Measurements from ENCODE around the gene PTX3. TPM values are rescaled to one million over a fixed set of nuclear protein-coding genes. Genes with fewer than 3 reads are reported as not detected.

PTX3 gene
- 464 and 549 TPM in 2 replicates for total RNA-seq
- polyA plus RNA-seq = 405 and 555 TPM in 2 replicates
- polyA plus RNA-seq (2012) = 389 and 532 TPM in 2 replicates
- polyA minus RNA-seq (ENCODE audit: low replicate concordance) = 126 and 130 TPM in 2 replicates

DNA sequence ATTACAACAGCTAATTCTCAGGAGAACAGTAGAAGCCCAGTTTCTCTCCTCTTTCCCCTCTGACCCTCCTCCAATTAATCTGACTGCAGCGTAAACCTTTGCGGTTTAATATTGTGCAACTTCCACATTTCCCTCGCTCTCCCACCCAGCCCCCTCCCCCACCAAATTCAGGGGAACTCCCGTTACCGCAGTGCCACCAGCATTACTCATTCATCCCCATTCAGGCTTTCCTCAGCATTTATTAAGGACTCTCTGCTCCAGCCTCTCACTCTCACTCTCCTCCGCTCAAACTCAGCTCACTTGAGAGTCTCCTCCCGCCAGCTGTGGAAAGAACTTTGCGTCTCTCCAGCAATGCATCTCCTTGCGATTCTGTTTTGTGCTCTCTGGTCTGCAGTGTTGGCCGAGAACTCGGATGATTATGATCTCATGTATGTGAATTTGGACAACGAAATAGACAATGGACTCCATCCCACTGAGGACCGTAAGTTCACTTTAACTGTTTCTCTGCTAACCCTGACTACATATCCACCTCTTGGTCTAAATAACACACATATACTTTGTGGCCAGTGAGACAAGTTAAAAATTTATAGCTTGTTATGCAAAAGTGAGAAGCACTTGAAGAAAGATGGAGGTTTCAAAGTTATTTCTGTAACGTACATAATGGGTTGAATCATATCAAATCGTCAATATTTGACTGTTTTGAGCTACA is at the start of gene PTX3:
Gene PTX3 (plus strand): TSS at position 268 of the 709 bp plus-strand sequence. CDS start 84 bp downstream, at position 352.
- H3K9me3 ChIP-seq (ENCODE audit: control insufficient read depth, insufficient read depth, low read depth, low read length) = no peaks in the 10 kb centered on the region
- H3K4me2 ChIP-seq (ENCODE audit: extremely low read depth, insufficient read depth, low read length) = peak within 1 kb of the TSS; percentile 75
- H2AFZ ChIP-seq (ENCODE audit: low read length) = no peak within 1 kb of the TSS
- peaks cover 51% of the 10 kb centered on the region for H3K79me2 ChIP-seq (ENCODE audit: control insufficient read depth, insufficient read depth, low read length)
- peak within 1 kb of the TSS; percentile 58 for H3K27ac ChIP-seq (ENCODE audit: insufficient read depth, low read length)
- no peaks in the 10 kb centered on the region for H3K27me3 ChIP-seq (ENCODE audit: control insufficient read depth, insufficient read depth, low read length)
- H3K36me3 ChIP-seq (ENCODE audit: control insufficient read depth, insufficient read depth, low read length) = peaks cover 5% of the 10 kb centered on the region
- peaks cover 2% of the 10 kb centered on the region for H3K4me1 ChIP-seq (ENCODE audit: control insufficient read depth, extremely low read depth, insufficient read depth, low read length)
- peak; percentile 92 to 99 for DNase-seq (ENCODE audit: low read depth in 2 of 2)
- peak within 1 kb of the TSS; percentile 75 to 99 (median 96) for H3K4me3 ChIP-seq (replicated peaks in 1 of 4; ENCODE audit: control extremely low read depth in 1 of 4, insufficient read depth in 1 of 4, low read depth in 3 of 4, low read length in 4 of 4)
- TF ChIP-seq, protein P1, sequence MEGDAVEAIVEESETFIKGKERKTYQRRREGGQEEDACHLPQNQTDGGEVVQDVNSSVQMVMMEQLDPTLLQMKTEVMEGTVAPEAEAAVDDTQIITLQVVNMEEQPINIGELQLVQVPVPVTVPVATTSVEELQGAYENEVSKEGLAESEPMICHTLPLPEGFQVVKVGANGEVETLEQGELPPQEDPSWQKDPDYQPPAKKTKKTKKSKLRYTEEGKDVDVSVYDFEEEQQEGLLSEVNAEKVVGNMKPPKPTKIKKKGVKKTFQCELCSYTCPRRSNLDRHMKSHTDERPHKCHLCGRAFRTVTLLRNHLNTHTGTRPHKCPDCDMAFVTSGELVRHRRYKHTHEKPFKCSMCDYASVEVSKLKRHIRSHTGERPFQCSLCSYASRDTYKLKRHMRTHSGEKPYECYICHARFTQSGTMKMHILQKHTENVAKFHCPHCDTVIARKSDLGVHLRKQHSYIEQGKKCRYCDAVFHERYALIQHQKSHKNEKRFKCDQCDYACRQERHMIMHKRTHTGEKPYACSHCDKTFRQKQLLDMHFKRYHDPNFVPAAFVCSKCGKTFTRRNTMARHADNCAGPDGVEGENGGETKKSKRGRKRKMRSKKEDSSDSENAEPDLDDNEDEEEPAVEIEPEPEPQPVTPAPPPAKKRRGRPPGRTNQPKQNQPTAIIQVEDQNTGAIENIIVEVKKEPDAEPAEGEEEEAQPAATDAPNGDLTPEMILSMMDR (conservative IDR thresholded peaks at IDR 0.05 in 1 of 2, IDR thresholded peaks at IDR 0.05 in 1 of 2; ENCODE audit: low read depth in 1 of 2, low read length in 2 of 2) = no peak
- no peak for TF ChIP-seq EZH2 (IDR thresholded peaks at IDR 0.05; ENCODE audit: low read length, missing control alignments)
- H3K9ac ChIP-seq (ENCODE audit: insufficient read depth, low read length) = peak within 1 kb of the TSS; percentile 67
- no peaks in the 10 kb centered on the region for H4K20me1 ChIP-seq (ENCODE audit: control insufficient read depth, extremely low read depth, insufficient read depth, low read length)

DNA sequence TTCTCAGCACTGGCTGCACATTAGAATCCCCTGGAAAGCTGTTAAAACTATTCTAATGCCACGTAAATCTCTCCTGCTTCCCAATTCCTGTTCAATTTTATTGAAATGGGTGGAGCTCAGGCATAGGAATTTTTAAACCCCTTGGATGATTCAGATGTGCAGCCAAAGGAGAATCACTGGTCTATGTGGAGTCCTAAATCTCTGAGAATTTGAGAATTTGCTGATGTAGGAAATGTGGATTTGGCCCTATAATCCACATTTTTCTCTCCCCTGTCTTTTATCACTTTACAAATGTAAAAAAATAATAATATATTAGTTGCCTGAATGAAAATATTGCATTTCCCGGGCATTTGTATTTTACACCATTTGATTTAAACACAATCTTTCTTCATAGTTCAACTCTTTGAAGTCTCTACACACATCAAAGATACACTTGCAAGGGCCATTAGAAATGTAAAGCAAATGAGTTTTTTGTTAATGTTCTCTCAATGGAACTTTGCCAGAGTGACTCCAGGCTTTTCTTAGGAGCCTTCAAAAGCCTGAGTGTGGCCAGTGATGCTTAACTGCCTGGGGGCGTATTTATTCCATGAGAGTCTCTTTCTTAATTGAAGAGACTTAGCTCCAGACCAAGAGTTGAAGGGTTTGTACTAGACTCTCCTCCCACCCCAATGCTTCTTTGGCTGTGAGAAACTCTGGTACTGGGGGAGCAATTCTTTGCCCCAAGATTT is 48.8 kb upstream of the PTX3 start:
- Histone ChIP-seq H3K9ac (ENCODE audit: insufficient read depth, low read length) (no peak overlapping the region), H3K27ac (ENCODE audit: insufficient read depth, low read length) (no peak overlapping the region), H3K9me3 (ENCODE audit: control insufficient read depth, insufficient read depth, low read depth, low read length) (no peaks in the 10 kb centered on the region), H3K79me2 (ENCODE audit: control insufficient read depth, insufficient read depth, low read length) (no peaks in the 10 kb centered on the region), H3K36me3 (ENCODE audit: control insufficient read depth, insufficient read depth, low read length) (no peaks in the 10 kb centered on the region), H4K20me1 (ENCODE audit: control insufficient read depth, extremely low read depth, insufficient read depth, low read length) (no peaks in the 10 kb centered on the region), H3K4me3 (replicated peaks in 1 of 4; ENCODE audit: control extremely low read depth in 1 of 4, insufficient read depth in 1 of 4, low read depth in 3 of 4, low read length in 4 of 4) (no peak overlapping the region), H3K4me2 (ENCODE audit: extremely low read depth, insufficient read depth, low read length) (no peak overlapping the region), H3K27me3 (ENCODE audit: control insufficient read depth, insufficient read depth, low read length) (no peaks in the 10 kb centered on the region), H3K4me1 (ENCODE audit: control insufficient read depth, extremely low read depth, insufficient read depth, low read length) (peaks cover 5% of the 10 kb centered on the region), H2AFZ (ENCODE audit: low read length) (no peak overlapping the region)
- no peak for TF ChIP-seq EZH2 (IDR thresholded peaks at IDR 0.05; ENCODE audit: low read length, missing control alignments)
- DNase-seq (ENCODE audit: low read depth in 2 of 2) = no peak

DNA sequence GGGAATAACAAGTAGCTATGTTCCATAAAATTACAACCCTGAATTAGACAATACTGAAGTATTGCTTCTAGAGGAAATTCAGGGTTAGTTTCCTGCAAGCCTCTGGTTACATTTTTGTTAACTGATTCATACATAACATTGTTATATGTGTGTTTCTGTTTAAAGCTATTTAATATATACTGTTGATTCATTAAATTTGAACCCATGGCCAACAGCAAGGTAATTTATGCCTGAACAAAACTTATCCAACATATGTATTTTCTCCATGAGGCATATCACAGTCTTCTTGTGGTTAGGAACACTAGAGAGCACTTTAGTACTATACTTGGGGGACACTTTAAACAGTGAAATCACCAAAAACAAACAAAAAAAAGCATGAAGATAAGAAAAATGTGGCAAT is 47.7 kb upstream of the PTX3 start:
- H2AFZ ChIP-seq (ENCODE audit: low read length) = no peak overlapping the region
- H3K4me1 ChIP-seq (ENCODE audit: control insufficient read depth, extremely low read depth, insufficient read depth, low read length) = peaks cover 5% of the 10 kb centered on the region
- no peak overlapping the region for H3K4me2 ChIP-seq (ENCODE audit: extremely low read depth, insufficient read depth, low read length)
- TF ChIP-seq EZH2 (IDR thresholded peaks at IDR 0.05; ENCODE audit: low read length, missing control alignments) = no peak
- TF ChIP-seq, protein P1 (conservative IDR thresholded peaks at IDR 0.05 in 1 of 2, IDR thresholded peaks at IDR 0.05 in 1 of 2; ENCODE audit: low read depth in 1 of 2, low read length in 2 of 2) = no peak
- no peak overlapping the region for H3K4me3 ChIP-seq (replicated peaks in 1 of 4; ENCODE audit: control extremely low read depth in 1 of 4, insufficient read depth in 1 of 4, low read depth in 3 of 4, low read length in 4 of 4)
- H4K20me1 ChIP-seq (ENCODE audit: control insufficient read depth, extremely low read depth, insufficient read depth, low read length) = no peaks in the 10 kb centered on the region
- no peaks in the 10 kb centered on the region for H3K36me3 ChIP-seq (ENCODE audit: control insufficient read depth, insufficient read depth, low read length)
- H3K9me3 ChIP-seq (ENCODE audit: control insufficient read depth, insufficient read depth, low read depth, low read length) = no peaks in the 10 kb centered on the region
- peak; percentile 28 to 67 for DNase-seq (ENCODE audit: low read depth in 2 of 2)
- H3K79me2 ChIP-seq (ENCODE audit: control insufficient read depth, insufficient read depth, low read length) = no peaks in the 10 kb centered on the region
- H3K9ac ChIP-seq (ENCODE audit: insufficient read depth, low read length) = no peak overlapping the region
- no peaks in the 10 kb centered on the region for H3K27me3 ChIP-seq (ENCODE audit: control insufficient read depth, insufficient read depth, low read length)
- H3K27ac ChIP-seq (ENCODE audit: insufficient read depth, low read length) = no peak overlapping the region

Measured in fibroblast of lung (primary cell).